ENCODE data around the gene VPS13D.

GRCh38 chr1:12188657-12189327 is 41.0 kb upstream of the VPS13D start:
- TF ChIP-seq EZH2 (IDR thresholded peaks at IDR 0.05; ENCODE audit: borderline replicate concordance, low read length), result no peak
- TF ChIP-seq, protein P1, sequence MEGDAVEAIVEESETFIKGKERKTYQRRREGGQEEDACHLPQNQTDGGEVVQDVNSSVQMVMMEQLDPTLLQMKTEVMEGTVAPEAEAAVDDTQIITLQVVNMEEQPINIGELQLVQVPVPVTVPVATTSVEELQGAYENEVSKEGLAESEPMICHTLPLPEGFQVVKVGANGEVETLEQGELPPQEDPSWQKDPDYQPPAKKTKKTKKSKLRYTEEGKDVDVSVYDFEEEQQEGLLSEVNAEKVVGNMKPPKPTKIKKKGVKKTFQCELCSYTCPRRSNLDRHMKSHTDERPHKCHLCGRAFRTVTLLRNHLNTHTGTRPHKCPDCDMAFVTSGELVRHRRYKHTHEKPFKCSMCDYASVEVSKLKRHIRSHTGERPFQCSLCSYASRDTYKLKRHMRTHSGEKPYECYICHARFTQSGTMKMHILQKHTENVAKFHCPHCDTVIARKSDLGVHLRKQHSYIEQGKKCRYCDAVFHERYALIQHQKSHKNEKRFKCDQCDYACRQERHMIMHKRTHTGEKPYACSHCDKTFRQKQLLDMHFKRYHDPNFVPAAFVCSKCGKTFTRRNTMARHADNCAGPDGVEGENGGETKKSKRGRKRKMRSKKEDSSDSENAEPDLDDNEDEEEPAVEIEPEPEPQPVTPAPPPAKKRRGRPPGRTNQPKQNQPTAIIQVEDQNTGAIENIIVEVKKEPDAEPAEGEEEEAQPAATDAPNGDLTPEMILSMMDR (conservative IDR thresholded peaks at IDR 0.05 in 1 of 2, IDR thresholded peaks at IDR 0.05 in 1 of 2; ENCODE audit: extremely low read depth in 1 of 2, insufficient read depth in 1 of 2, low read depth in 1 of 2, low read length in 2 of 2), result no peak

Measured in mammary epithelial cell (primary cell).